GM06990 (cell line): ENCODE measurements around the gene GPHA2.

ENCODE experiments used
- DNase-seq: peaks from one replicate; pipeline ENCODE4 v3.0.0-alpha.2; 2011; ENCODE audit not compliant: insufficient read length; ENCODE audit errors: extremely low read depth
- H3K27me3 ChIP-seq: replicated peaks from 2 replicates; pipeline ENCODE4 v1.6.0; 2011; ENCODE audit warnings: low read length; ENCODE audit not compliant: control insufficient read depth, insufficient read depth
- H3K36me3 ChIP-seq: 2 replicates; pipeline ENCODE4 v1.5.1; 2011; ENCODE audit warnings: low read length; ENCODE audit not compliant: control insufficient read depth, insufficient read depth
- H3K4me3 ChIP-seq: replicated peaks from 2 replicates; pipeline ENCODE4 v1.5.1; 2011; ENCODE audit warnings: low read depth, mild to moderate bottlenecking, control low read depth, low read length
- TF ChIP-seq, protein P1 (sequence below): IDR thresholded peaks from 2 replicates; pipeline ENCODE4 v1.5.1; 2011; ENCODE audit warnings: low read length, control low read depth, mild to moderate bottlenecking, inconsistent platforms; ENCODE audit not compliant: insufficient read depth, poor library complexity, severe bottlenecking

GPHA2 gene

DNA sequence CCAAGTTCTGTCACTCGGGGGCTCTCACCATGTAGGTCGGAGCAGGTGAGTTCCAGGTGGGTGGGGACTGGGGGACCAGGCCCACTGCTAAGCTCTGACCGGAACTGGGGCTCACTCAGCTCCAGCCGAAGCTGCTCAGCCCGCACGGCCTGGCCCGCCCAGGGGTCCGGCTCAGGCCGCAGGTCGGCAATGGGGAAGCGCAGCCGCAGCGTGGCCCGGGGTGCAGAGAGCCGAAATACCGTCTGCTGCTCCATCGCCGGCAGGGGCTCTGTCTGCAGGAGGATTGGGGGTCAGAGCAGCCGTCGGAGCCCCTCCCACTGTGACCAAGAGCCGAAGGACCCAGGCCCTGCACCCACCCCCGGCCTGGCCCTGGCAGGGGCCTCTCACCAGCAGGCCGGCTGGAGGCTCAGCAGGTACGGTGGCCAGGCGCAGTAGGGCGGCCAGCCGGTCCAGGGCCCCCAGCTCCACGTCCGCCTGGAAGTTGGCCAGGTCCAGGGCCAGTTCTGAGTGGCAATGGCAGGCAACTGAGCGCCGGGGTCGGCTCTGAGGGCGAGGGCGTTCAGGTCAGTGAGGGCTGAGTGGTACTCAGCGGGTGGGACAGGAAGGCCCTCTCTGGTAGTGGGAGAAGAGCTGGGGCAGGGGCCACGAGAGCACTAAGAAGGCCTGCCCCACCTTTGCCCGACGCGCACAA, 25.9 kb downstream of the GPHA2 start:
- Histone ChIP-seq H3K36me3 (peaks cover 45% of the 10 kb centered on the region), H3K27me3 (no peaks in the 10 kb centered on the region), H3K4me3 (no peak overlapping the region)
- TF ChIP-seq, protein P1, sequence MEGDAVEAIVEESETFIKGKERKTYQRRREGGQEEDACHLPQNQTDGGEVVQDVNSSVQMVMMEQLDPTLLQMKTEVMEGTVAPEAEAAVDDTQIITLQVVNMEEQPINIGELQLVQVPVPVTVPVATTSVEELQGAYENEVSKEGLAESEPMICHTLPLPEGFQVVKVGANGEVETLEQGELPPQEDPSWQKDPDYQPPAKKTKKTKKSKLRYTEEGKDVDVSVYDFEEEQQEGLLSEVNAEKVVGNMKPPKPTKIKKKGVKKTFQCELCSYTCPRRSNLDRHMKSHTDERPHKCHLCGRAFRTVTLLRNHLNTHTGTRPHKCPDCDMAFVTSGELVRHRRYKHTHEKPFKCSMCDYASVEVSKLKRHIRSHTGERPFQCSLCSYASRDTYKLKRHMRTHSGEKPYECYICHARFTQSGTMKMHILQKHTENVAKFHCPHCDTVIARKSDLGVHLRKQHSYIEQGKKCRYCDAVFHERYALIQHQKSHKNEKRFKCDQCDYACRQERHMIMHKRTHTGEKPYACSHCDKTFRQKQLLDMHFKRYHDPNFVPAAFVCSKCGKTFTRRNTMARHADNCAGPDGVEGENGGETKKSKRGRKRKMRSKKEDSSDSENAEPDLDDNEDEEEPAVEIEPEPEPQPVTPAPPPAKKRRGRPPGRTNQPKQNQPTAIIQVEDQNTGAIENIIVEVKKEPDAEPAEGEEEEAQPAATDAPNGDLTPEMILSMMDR: no peak
- DNase-seq: no peak

DNA sequence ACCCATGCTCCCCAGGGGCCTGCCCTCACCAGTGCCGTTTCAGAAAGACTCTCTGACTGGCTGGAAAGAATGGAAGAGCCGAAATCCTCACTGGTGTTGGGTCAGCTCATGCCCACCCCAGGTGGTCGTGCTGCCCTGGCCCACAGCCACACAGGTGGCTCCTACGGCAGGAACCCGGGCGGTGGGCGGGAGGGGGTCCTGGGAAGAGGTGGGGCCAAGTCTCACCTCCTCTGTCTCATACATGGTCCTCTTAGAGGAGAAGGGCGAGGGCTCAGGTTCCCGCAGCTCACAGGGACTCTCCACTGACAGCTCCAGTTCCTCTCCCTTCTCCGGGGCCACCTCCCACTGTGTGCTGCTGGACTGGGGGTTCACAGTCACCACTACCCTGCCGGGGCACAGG, 26.9 kb downstream of the GPHA2 start:
- H3K4me3 ChIP-seq: no peak overlapping the region
- peaks cover 43% of the 10 kb centered on the region for H3K36me3 ChIP-seq
- H3K27me3 ChIP-seq: no peaks in the 10 kb centered on the region
- DNase-seq: no peak
- TF ChIP-seq, protein P1: no peak

DNA sequence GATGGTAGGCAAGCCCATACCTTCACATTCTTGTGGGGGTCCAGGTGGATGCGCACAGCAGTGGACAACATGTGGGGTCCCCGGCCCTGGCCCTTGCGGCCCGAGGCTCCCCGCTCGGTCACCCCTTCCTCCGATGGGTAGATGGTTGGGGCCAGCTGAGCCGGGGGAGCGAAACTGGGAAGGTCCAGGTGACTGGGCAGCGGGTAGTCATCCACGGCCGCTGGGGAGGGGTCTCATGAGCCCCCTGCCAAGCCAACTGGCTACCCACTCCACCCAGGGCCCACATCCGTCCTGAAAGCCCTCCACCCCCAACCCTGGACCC, 29.4 kb downstream of the GPHA2 start:
- peaks cover 33% of the 10 kb centered on the region for H3K36me3 ChIP-seq

DNA sequence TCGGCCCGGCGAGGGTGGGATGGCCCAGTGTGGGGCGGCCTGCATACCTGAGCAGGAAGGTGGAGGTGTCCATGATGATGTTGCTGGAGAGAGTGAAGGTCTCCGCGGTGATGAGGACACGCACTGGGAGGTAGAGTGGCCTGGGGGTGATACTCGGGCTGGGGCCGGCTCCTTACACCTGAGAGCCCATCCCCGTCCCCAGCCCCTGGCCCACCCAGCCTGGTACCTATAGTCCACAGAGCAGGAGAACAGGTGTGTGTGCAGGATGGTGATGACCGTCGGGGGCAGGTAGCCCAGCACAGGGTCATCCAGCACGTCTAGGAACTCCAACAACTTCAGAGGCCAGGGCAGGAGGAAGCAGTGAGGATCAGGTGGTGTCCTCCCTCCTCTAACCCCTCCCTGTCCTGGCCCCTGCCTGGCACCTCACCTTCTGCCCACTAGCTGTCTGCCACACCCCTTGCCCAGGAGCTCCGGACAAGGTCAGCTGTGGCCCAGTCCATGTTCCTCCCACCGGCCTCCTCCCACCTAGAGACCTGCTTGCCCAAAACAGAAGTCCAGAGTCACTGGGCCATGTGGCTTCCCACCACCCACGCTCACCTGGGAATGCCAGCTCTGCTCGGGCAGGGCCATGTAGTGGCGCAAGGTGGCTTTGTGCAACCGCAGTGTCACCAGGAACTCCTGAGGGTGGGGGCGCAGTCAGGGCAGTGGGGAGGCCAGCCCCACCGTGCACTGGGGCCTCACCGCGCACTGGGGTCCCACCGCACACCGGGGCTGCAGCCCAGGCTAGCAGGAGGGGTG, 30.0 kb downstream of the GPHA2 start:
- Histone ChIP-seq H3K36me3 (peaks cover 31% of the 10 kb centered on the region), H3K27me3 (no peaks in the 10 kb centered on the region), H3K4me3 (no peak overlapping the region)
- TF ChIP-seq, protein P1: no peak
- no peak for DNase-seq

More for the DNA sequence above, 29.4 kb downstream of the GPHA2 start:
- no peak for DNase-seq
- Histone ChIP-seq H3K4me3 (no peak overlapping the region), H3K27me3 (no peaks in the 10 kb centered on the region)
- TF ChIP-seq, protein P1: no peak

DNA sequence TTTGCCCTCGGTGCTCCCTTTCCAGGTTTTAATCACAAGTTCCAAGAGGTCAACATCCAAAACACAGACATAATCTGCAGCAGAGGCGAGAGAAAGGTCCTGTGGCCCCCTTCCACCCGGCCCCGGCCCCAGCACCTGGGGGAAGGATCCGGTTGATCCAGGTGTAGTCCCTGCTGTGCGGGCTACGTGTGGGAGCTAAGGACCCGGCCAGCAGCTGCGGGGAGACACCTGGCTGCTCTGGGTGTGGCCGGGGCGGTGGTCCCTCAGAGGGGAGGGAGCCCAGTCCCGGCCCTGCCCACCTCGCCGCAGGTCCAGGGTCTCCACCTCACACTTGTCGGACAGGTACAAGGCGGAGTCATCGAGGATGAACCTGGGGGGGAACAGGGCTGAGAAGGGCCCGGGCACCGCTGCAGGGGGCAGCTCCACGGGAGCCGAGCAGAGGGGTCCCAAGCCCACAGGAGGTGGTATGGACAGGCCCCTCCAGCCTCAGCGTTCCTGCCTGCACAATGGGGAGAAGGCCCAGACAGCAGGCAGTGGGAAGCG, 32.3 kb downstream of the GPHA2 start:
- Histone ChIP-seq H3K27me3 (no peaks in the 10 kb centered on the region), H3K4me3 (no peak overlapping the region), H3K36me3 (peaks cover 22% of the 10 kb centered on the region)
- TF ChIP-seq, protein P1: no peak
- DNase-seq: no peak
